ENCODE data around the gene PTPRR. TPM values are rescaled to one million over a fixed set of nuclear protein-coding genes. Genes with fewer than 3 reads are reported as not detected.

PTPRR gene
- total RNA-seq, 4 donors from 2014 or later = 0.12 to 0.67 (median 0.45) TPM

DNA sequence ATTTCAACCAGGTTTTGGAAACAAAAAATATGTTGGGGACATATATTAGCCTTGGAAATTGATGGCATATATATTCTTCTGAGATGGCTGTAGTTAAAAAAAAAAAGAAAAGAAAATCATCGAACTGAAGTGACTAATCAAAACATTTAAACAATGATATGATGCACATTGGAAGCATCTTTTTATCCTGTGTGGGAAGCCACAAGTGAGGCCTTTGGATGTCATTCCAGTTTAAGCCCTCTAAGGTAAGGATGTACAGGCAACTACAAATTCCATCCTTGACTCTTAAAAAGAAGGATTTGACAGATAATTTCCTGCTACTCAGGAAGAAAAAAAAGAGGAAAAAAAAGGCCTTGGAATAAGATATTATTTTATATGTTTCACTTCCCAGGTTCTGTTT, 273.7 kb downstream of the PTPRR start:
- Histone ChIP-seq H3K4me3 (no peak overlapping the region), H3K4me1 (peaks cover 0 to 35% (median 0%) of the 10 kb centered on the region in 3 donors), H3K9me3 (no peaks in the 10 kb centered on the region), H3K27me3 (no peaks in the 10 kb centered on the region), H3K36me3 (no peaks in the 10 kb centered on the region), H3K27ac (no peak overlapping the region)
- no peak for ATAC-seq
- 8 to 56% methylated on average over 1 of the region's 1 CpG for WGBS, 2 donors (ENCODE audit: low coverage in 1 of 2)
- TF ChIP-seq, protein P1, sequence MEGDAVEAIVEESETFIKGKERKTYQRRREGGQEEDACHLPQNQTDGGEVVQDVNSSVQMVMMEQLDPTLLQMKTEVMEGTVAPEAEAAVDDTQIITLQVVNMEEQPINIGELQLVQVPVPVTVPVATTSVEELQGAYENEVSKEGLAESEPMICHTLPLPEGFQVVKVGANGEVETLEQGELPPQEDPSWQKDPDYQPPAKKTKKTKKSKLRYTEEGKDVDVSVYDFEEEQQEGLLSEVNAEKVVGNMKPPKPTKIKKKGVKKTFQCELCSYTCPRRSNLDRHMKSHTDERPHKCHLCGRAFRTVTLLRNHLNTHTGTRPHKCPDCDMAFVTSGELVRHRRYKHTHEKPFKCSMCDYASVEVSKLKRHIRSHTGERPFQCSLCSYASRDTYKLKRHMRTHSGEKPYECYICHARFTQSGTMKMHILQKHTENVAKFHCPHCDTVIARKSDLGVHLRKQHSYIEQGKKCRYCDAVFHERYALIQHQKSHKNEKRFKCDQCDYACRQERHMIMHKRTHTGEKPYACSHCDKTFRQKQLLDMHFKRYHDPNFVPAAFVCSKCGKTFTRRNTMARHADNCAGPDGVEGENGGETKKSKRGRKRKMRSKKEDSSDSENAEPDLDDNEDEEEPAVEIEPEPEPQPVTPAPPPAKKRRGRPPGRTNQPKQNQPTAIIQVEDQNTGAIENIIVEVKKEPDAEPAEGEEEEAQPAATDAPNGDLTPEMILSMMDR (IDR thresholded peaks at IDR 0.05) = no peak
- TF ChIP-seq POLR2A (IDR thresholded peaks at IDR 0.05) (no peak), EP300 (IDR thresholded peaks at IDR 0.05) (no peak), POLR2AphosphoS5 (IDR thresholded peaks at IDR 0.05) (no peak)

DNA sequence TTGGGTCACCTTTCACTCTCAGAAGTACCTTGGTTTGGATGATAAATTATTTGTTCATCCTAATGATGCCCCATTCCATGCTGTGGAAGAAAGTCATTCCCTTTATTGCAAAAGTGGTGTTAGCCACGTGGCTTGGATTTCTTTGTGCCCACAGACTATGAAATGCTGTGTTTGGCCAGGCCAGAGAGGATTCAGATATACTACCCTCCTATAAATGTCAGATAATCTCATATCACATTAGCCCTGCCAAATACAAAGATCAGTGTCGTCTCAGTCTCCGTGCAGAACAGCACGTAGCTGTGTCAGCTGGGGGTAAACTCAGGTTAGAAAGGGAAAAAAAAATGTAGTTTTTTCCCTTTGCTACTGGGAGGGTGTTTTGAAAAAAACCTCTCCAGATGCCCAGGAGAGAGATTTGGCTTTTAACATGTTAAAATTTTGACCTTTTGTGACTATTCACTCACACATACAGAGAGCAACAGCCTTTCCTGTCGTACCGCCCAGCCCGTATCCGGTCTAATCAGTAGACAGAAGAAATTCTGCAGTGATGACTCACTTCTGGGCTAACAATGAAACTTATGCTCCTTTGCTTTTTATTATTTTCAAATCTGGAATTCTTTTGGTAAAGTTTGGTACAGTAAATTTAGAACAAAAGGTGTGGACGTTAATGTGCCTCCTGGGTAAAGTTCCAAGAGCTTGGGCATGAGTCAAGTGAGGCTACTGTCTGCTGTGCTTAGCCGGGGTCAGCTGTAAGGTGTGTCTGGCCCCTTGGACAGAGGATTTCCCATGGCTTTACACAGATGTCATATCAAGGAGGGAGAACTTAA, 274.8 kb downstream of the PTPRR start:
- H3K27me3 ChIP-seq = no peaks in the 10 kb centered on the region
- no peaks in the 10 kb centered on the region for H3K36me3 ChIP-seq
- TF ChIP-seq EP300 (IDR thresholded peaks at IDR 0.05) (no peak), POLR2AphosphoS5 (IDR thresholded peaks at IDR 0.05) (peak; percentile 55)
- peaks cover 0 to 35% (median 0%) of the 10 kb centered on the region in 3 donors for H3K4me1 ChIP-seq
- no peaks in the 10 kb centered on the region for H3K9me3 ChIP-seq
- 2 to 15% methylated on average over 9 to 10 of the region's 10 CpGs for WGBS, 2 donors (ENCODE audit: low coverage in 1 of 2)
- H3K27ac ChIP-seq = peak overlapping the region in 2 of 4 donors; percentile 34 to 37
- no peak overlapping the region for H3K4me3 ChIP-seq
- ATAC-seq = peak; percentile 91

DNA sequence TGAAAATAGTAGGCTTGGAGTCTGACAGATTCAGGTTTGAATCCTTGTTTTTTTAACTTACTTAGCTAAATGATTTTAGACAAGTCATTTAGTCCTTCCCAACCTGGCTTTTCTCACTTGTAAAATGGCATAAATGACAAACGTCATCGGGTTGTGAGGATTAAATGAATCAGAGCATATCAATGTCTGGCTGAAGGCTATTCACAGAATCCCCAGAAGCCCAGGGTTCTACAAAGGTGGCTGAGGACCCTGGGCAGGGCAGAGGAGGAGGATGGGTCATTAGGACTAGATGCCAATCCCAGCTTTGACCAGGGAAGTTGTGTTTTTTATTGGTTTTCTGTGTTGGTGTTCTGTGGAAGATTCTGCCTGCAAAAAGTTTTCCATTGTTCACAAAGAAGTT, 275.7 kb downstream of the PTPRR start:
- Histone ChIP-seq H3K27me3 (no peaks in the 10 kb centered on the region), H3K4me3 (no peak overlapping the region), H3K27ac (peak overlapping the region in 1 of 4 donors; percentile 34), H3K36me3 (no peaks in the 10 kb centered on the region), H3K9me3 (no peaks in the 10 kb centered on the region), H3K4me1 (peaks cover 0 to 35% (median 0%) of the 10 kb centered on the region in 3 donors)
- TF ChIP-seq, protein P1 (IDR thresholded peaks at IDR 0.05) = no peak
- TF ChIP-seq EP300 (IDR thresholded peaks at IDR 0.05) (no peak), POLR2A (IDR thresholded peaks at IDR 0.05) (no peak), POLR2AphosphoS5 (IDR thresholded peaks at IDR 0.05) (no peak)
- no peak for ATAC-seq
- 80 to 90% methylated on average over 2 of the region's 2 CpGs for WGBS, 2 donors (ENCODE audit: low coverage in 1 of 2)

DNA sequence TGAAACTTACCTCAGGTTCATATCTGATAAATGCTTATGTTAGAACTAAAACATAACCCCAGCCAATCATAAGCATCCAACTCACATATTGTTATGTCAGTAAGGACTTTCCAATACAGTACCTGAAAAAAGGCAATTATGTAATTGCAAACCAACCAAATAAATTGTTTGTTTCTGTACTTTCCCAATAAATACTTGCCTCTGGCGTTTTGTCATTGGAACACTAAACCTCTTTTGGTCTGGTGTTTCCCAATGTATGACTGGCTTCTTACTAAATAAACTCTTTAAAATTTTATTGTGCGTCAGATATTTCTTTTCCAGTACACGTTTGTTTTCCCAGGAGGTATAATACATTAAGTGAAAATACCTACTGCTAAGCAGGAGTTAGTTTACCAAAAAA, 276.6 kb downstream of the PTPRR start:
- no peak for ATAC-seq
- 83% methylated on average over 3 of the region's 3 CpGs for WGBS, 2 donors (ENCODE audit: low coverage in 1 of 2)
- Histone ChIP-seq H3K4me3 (no peak overlapping the region), H3K27ac (no peak overlapping the region), H3K36me3 (no peaks in the 10 kb centered on the region), H3K9me3 (no peaks in the 10 kb centered on the region), H3K27me3 (no peaks in the 10 kb centered on the region), H3K4me1 (peaks cover 0 to 29% (median 0%) of the 10 kb centered on the region in 3 donors)
- TF ChIP-seq POLR2AphosphoS5 (IDR thresholded peaks at IDR 0.05) (no peak), EP300 (IDR thresholded peaks at IDR 0.05) (no peak), POLR2A (IDR thresholded peaks at IDR 0.05) (no peak)
- TF ChIP-seq, protein P1 (IDR thresholded peaks at IDR 0.05) = no peak

DNA sequence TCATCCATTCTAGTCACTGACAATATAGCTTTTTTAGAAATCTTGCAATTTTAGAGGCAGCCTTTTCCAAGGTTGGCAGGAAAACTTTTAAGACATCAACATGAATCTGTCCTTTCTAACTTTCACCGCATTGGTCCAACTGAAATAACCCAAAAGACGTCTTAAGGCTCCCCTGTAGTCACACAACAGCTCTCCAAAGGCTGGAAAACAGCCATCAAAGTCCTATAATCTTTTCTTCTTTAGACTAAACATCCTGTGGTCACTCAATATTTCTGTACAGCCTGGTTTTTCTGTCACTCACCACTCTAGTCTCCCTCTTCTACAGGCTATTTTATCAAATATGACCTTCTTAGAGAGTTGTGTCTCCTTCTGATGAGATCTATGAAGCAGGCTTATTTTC, 278.8 kb downstream of the PTPRR start:
- Histone ChIP-seq H3K4me3 (no peak overlapping the region), H3K27me3 (peaks cover 5% of the 10 kb centered on the region), H3K4me1 (peaks cover 0 to 17% (median 0%) of the 10 kb centered on the region in 3 donors), H3K27ac (no peak overlapping the region), H3K36me3 (no peaks in the 10 kb centered on the region), H3K9me3 (no peaks in the 10 kb centered on the region)
- TF ChIP-seq, protein P1 (IDR thresholded peaks at IDR 0.05) = no peak
- no peak for TF ChIP-seq EP300 (IDR thresholded peaks at IDR 0.05)
- TF ChIP-seq POLR2AphosphoS5 (IDR thresholded peaks at IDR 0.05) = no peak
- no peak for ATAC-seq
- 66 to 100% methylated on average over 1 to 2 of the region's 2 CpGs for WGBS, 2 donors (ENCODE audit: low coverage in 1 of 2)

Data from gastroesophageal sphincter (tissue), 4 donors.